ENCODE measurements around the gene FXR2. TPM values are rescaled to one million over a fixed set of nuclear protein-coding genes. Genes with fewer than 3 reads are reported as not detected.

Gene FXR2
- total and polyA plus RNA-seq, 10 of the 15 experiments (the other 5 are each of a cell fraction or from before 2014, with no cell fraction given) = 1.6 to 33.3 (median 22.0) TPM

DNA sequence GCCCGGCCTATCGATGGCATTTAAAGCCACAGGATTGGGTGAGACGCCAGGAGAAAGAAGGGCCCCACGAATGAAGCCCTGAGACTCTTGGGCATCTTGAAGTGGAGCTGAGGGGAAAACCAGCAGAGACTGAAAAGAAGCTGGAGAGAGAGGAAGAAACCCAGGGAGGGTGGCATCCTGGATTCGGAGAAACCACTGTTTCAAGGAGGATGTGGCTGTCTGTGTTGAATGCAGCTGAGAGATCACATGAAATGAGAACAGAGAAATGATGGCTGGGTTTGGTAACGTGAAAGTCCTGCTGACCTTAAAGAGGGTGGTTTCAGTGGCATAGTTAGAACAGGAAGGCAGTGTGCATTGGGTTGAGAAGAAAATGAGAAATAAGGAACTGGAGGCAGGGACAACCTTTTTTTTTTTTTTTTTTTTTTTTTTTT lies 62.1 kb downstream of the FXR2 start (continued):
- TF ChIP-seq, protein P1, sequence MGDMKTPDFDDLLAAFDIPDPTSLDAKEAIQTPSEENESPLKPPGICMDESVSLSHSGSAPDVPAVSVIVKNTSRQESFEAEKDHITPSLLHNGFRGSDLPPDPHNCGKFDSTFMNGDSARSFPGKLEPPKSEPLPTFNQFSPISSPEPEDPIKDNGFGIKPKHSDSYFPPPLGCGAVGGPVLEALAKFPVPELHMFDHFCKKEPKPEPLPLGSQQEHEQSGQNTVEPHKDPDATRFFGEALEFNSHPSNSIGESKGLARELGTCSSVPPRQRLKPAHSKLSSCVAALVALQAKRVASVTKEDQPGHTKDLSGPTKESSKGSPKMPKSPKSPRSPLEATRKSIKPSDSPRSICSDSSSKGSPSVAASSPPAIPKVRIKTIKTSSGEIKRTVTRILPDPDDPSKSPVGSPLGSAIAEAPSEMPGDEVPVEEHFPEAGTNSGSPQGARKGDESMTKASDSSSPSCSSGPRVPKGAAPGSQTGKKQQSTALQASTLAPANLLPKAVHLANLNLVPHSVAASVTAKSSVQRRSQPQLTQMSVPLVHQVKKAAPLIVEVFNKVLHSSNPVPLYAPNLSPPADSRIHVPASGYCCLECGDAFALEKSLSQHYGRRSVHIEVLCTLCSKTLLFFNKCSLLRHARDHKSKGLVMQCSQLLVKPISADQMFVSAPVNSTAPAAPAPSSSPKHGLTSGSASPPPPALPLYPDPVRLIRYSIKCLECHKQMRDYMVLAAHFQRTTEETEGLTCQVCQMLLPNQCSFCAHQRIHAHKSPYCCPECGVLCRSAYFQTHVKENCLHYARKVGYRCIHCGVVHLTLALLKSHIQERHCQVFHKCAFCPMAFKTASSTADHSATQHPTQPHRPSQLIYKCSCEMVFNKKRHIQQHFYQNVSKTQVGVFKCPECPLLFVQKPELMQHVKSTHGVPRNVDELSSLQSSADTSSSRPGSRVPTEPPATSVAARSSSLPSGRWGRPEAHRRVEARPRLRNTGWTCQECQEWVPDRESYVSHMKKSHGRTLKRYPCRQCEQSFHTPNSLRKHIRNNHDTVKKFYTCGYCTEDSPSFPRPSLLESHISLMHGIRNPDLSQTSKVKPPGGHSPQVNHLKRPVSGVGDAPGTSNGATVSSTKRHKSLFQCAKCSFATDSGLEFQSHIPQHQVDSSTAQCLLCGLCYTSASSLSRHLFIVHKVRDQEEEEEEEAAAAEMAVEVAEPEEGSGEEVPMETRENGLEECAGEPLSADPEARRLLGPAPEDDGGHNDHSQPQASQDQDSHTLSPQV (IDR thresholded peaks at IDR 0.05) = no peak
- TF ChIP-seq NFIC (IDR thresholded peaks at IDR 0.05; ENCODE audit: low read depth, low read length) = peak; percentile 15; the same call in 1 of the 2 replicates
- no peak for TF ChIP-seq ZNF24 (IDR thresholded peaks at IDR 0.05)
- TF ChIP-seq JUNB (IDR thresholded peaks at IDR 0.05) = no peak
- TF ChIP-seq, protein P2, sequence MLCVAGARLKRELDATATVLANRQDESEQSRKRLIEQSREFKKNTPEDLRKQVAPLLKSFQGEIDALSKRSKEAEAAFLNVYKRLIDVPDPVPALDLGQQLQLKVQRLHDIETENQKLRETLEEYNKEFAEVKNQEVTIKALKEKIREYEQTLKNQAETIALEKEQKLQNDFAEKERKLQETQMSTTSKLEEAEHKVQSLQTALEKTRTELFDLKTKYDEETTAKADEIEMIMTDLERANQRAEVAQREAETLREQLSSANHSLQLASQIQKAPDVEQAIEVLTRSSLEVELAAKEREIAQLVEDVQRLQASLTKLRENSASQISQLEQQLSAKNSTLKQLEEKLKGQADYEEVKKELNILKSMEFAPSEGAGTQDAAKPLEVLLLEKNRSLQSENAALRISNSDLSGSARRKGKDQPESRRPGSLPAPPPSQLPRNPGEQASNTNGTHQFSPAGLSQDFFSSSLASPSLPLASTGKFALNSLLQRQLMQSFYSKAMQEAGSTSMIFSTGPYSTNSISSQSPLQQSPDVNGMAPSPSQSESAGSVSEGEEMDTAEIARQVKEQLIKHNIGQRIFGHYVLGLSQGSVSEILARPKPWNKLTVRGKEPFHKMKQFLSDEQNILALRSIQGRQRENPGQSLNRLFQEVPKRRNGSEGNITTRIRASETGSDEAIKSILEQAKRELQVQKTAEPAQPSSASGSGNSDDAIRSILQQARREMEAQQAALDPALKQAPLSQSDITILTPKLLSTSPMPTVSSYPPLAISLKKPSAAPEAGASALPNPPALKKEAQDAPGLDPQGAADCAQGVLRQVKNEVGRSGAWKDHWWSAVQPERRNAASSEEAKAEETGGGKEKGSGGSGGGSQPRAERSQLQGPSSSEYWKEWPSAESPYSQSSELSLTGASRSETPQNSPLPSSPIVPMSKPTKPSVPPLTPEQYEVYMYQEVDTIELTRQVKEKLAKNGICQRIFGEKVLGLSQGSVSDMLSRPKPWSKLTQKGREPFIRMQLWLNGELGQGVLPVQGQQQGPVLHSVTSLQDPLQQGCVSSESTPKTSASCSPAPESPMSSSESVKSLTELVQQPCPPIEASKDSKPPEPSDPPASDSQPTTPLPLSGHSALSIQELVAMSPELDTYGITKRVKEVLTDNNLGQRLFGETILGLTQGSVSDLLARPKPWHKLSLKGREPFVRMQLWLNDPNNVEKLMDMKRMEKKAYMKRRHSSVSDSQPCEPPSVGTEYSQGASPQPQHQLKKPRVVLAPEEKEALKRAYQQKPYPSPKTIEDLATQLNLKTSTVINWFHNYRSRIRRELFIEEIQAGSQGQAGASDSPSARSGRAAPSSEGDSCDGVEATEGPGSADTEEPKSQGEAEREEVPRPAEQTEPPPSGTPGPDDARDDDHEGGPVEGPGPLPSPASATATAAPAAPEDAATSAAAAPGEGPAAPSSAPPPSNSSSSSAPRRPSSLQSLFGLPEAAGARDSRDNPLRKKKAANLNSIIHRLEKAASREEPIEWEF (IDR thresholded peaks at IDR 0.05; ENCODE audit: insufficient replicate concordance, low read depth, low read length) = no peak
- TF ChIP-seq NR2F1 (conservative IDR thresholded peaks at IDR 0.05) = 0 out of 2 replicates have a peak, but pooled peaks have one; percentile 55
- TF ChIP-seq POLR2AphosphoS5 (IDR thresholded peaks at IDR 0.05; ENCODE audit: low read length) = no peak
- no peak for TF ChIP-seq PML (IDR thresholded peaks at IDR 0.05; ENCODE audit: low read length)
- TF ChIP-seq, protein P3, sequence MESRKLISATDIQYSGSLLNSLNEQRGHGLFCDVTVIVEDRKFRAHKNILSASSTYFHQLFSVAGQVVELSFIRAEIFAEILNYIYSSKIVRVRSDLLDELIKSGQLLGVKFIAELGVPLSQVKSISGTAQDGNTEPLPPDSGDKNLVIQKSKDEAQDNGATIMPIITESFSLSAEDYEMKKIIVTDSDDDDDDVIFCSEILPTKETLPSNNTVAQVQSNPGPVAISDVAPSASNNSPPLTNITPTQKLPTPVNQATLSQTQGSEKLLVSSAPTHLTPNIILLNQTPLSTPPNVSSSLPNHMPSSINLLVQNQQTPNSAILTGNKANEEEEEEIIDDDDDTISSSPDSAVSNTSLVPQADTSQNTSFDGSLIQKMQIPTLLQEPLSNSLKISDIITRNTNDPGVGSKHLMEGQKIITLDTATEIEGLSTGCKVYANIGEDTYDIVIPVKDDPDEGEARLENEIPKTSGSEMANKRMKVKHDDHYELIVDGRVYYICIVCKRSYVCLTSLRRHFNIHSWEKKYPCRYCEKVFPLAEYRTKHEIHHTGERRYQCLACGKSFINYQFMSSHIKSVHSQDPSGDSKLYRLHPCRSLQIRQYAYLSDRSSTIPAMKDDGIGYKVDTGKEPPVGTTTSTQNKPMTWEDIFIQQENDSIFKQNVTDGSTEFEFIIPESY (IDR thresholded peaks at IDR 0.05) = no peak
- no peak for TF ChIP-seq EZH2 (IDR thresholded peaks at IDR 0.05; ENCODE audit: borderline replicate concordance, control insufficient read depth, low read depth, low read length)
- TF ChIP-seq, protein P4, sequence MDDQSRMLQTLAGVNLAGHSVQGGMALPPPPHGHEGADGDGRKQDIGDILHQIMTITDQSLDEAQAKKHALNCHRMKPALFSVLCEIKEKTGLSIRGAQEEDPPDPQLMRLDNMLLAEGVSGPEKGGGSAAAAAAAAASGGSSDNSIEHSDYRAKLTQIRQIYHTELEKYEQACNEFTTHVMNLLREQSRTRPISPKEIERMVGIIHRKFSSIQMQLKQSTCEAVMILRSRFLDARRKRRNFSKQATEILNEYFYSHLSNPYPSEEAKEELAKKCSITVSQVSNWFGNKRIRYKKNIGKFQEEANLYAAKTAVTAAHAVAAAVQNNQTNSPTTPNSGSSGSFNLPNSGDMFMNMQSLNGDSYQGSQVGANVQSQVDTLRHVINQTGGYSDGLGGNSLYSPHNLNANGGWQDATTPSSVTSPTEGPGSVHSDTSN (IDR thresholded peaks at IDR 0.05; ENCODE audit: insufficient replicate concordance, low read depth, low read length) = no peak
- TF ChIP-seq CBFB (IDR thresholded peaks at IDR 0.05; ENCODE audit: low read depth) = no peak
- TF ChIP-seq ZZZ3 (IDR thresholded peaks at IDR 0.05; ENCODE audit: control insufficient read depth, insufficient read length, low read depth) = no peak
- TF ChIP-seq IKZF1 (conservative IDR thresholded peaks at IDR 0.05) = peak; percentile 87
- no peak for TF ChIP-seq ZSCAN29 (IDR thresholded peaks at IDR 0.05)
